GM18499 (cell line): ENCODE results near the gene TSPYL2.

Experiments
- ATAC-seq: cut with Tn5 transposase; IDR thresholded peaks from one replicate; pipeline ENCODE4 v1.9.1; 2021; ENCODE audit warnings: moderate number of reproducible peaks; ENCODE audit not compliant: insufficient read depth, unreplicated experiment

Gene TSPYL2

GRCh38 chrX:53078943-53079342 is 3.2 kb upstream of the TSPYL2 start:
- no peak for ATAC-seq

- ATAC-seq = no peak
These were observed 1.3 kb upstream of the TSPYL2 start for GRCh38 chrX:53080628-53081580.

GRCh38 chrX:53082773-53083616 is 828 bp downstream of the TSPYL2 start:
- no peak for ATAC-seq

- no peak for ATAC-seq
These were observed 1.9 kb downstream of the TSPYL2 start for GRCh38 chrX:53084043-53084570.

GRCh38 chrX:53084863-53085262 is 2.7 kb downstream of the TSPYL2 start:
- no peak for ATAC-seq

- no peak for ATAC-seq
These were observed 3.6 kb downstream of the TSPYL2 start for GRCh38 chrX:53085661-53086229.

- no peak for ATAC-seq
These were observed 4.3 kb downstream of the TSPYL2 start for GRCh38 chrX:53086464-53086863.

- no peak for ATAC-seq
These were observed 5.2 kb downstream of the TSPYL2 start for GRCh38 chrX:53087388-53087831.

- no peak for ATAC-seq
These were observed 6.2 kb downstream of the TSPYL2 start for GRCh38 chrX:53088136-53088974.

GRCh38 chrX:53089224-53089842 is 7.2 kb downstream of the TSPYL2 start:
- ATAC-seq = no peak

- ATAC-seq = no peak
These were observed 7.8 kb downstream of the TSPYL2 start for GRCh38 chrX:53089925-53090324.

GRCh38 chrX:53091354-53091753 is 9.2 kb downstream of the TSPYL2 start:
- ATAC-seq = no peak

GRCh38 chrX:53093177-53093655 is 11.0 kb downstream of the TSPYL2 start:
- no peak for ATAC-seq

- ATAC-seq = peak; percentile 49
These were observed 11.8 kb downstream of the TSPYL2 start, which contains the start of gene KANTR for GRCh38 chrX:53093748-53094581. Gene KANTR, plus strand, starts transcription at chrX:53094142. Its CDS starts 30,131 bp downstream, at chrX:53124273.

GRCh38 chrX:53094582-53094905 is 12.4 kb downstream of the TSPYL2 start:
- no peak for ATAC-seq

- no peak for ATAC-seq
These were observed 13.6 kb downstream of the TSPYL2 start for GRCh38 chrX:53095796-53096195.

GRCh38 chrX:53114864-53115549 is 32.8 kb downstream of the TSPYL2 start:
- ATAC-seq = no peak

- no peak for ATAC-seq
These were observed 33.3 kb downstream of the TSPYL2 start for GRCh38 chrX:53115550-53115874.
